Neural cell (in vitro differentiated cells): ENCODE results near the gene TSPEAR.

Source experiments
- EZH2 ChIP-seq: fragments of 200-600, 300-800 bp; shearing (Covaris generic), sonication (generic); IDR thresholded peaks from 2 replicates; pipeline ENCODE4 v1.6.1; 2014; ENCODE audit warnings: antibody characterized with exemption, low read length, borderline replicate concordance, mild to moderate bottlenecking; ENCODE audit not compliant: insufficient read depth, poor library complexity, severe bottlenecking
- TF ChIP-seq, protein P1 (sequence below): fragments of 450-650 bp; IDR thresholded peaks from 2 replicates; pipeline ENCODE4 v1.5.1; 2014; ENCODE audit warnings: antibody characterized with exemption, mild to moderate bottlenecking, moderate library complexity; ENCODE audit not compliant: poor library complexity, severe bottlenecking

DNA sequence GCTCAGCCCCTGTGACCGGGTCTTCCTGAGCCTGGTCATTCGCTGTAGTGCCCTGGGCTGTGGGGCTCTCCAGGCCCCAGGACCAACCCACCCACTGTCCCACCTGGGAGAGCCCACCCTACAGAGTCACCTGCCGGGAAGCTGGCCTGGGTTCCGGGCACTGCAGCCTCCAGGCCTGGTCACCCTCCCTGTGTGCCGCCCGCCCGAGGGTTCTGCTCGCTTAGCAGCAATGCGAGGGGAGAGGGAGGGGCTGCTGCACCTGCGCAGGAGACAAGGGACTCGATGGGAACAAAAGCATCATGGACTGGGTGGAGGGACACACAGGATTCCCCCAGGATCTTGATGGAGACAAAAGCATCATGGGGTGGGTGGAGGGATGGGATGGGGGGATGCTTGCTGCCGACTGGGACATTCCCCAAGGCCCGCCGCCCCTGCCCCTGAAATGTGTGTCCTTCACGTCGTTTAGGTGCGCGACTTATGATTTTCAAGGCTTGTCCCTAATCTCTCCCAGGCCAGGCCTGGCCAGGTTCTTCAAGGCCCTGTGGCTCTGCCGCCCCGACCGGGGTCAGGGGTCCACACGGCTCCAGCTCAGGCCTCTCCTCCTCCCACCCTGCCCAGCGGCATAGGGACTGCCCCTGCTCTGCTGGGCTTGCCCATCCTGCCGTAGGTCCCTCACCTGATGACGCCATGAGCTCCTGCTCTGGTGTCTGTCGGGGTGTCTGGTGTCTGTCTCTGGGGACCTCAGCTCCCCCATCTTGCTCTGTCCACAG, 97.8 kb downstream of the TSPEAR start:
- TF ChIP-seq, protein P1, sequence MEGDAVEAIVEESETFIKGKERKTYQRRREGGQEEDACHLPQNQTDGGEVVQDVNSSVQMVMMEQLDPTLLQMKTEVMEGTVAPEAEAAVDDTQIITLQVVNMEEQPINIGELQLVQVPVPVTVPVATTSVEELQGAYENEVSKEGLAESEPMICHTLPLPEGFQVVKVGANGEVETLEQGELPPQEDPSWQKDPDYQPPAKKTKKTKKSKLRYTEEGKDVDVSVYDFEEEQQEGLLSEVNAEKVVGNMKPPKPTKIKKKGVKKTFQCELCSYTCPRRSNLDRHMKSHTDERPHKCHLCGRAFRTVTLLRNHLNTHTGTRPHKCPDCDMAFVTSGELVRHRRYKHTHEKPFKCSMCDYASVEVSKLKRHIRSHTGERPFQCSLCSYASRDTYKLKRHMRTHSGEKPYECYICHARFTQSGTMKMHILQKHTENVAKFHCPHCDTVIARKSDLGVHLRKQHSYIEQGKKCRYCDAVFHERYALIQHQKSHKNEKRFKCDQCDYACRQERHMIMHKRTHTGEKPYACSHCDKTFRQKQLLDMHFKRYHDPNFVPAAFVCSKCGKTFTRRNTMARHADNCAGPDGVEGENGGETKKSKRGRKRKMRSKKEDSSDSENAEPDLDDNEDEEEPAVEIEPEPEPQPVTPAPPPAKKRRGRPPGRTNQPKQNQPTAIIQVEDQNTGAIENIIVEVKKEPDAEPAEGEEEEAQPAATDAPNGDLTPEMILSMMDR: no peak
- TF ChIP-seq EZH2: no peak
